Transverse colon (tissue), 4 donors: Measurements from ENCODE around the gene BASP1.

Experiments used
- POLR2A ChIP-seq: fragments of 450-650 bp; IDR thresholded peaks from one replicate; pipeline ENCODE4 v1.6.1; 2016; ENCODE audit warnings: antibody characterized with exemption, mild to moderate bottlenecking, moderate library complexity
- POLR2AphosphoS5 ChIP-seq, 3 donors: sonication (generic); formaldehyde crosslinking; IDR thresholded peaks; one replicate each; pipeline ENCODE4 v1.6.1; 2016; ENCODE audit warnings: antibody characterized with exemption in 3 of 3
- TF ChIP-seq, protein P1 (sequence below), 5 experiments: fragments of 200-600 bp in 3 of 5; fragments of 450-650 bp in 2 of 5; sonication (generic) in 3 of 5; IDR thresholded peaks; 1 replicate in 2 of 5; 2 replicates in 3 of 5; pipeline ENCODE4 v1.5.1; 2016 to 2017; ENCODE audit warnings: antibody characterized with exemption in 5 of 5, inconsistent platforms in 3 of 5, mild to moderate bottlenecking in 2 of 5, moderate library complexity in 1 of 5

DNA sequence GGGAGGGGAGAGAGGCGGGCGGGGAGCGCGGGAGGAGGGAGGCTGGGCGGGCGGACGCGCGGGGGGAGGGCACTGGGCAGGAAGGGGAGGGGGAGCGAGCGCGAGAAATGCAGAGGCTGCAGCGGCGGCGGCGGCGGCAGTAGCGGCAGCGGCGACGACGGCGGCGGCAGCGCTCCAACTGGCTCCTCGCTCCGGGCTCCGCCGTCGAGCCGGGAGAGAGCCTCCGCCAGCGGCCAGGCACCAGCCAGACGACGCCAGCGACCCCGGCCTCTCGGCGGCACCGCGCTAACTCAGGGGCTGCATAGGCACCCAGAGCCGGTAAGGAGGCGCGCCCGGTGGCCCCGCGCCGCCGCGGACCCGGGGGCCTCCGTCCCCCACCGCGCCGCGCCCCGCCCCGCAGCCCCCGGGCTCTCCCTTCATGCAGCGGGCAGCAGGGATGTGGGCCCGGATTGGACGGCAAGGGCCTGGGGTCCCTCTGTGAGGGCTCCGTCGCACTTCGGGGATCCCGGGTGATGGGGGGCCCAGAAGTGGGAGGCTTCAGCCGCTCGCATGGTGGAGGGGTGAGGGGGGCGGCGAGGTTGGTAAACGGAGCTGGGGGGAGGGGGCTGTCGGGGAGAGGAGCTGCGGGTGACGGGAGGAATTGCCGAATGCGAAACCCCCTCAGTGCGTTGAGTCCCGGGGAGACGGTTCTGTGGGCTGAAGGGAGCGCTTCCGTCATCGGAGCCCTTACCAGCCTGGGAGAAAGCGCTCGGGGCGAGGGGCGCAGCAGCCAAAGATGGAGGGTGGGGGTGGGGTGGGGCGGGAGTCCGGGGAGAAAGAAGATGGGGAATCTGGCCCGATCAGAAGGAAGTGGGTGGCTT lies at the start of gene BASP1:
- TF ChIP-seq, protein P1, sequence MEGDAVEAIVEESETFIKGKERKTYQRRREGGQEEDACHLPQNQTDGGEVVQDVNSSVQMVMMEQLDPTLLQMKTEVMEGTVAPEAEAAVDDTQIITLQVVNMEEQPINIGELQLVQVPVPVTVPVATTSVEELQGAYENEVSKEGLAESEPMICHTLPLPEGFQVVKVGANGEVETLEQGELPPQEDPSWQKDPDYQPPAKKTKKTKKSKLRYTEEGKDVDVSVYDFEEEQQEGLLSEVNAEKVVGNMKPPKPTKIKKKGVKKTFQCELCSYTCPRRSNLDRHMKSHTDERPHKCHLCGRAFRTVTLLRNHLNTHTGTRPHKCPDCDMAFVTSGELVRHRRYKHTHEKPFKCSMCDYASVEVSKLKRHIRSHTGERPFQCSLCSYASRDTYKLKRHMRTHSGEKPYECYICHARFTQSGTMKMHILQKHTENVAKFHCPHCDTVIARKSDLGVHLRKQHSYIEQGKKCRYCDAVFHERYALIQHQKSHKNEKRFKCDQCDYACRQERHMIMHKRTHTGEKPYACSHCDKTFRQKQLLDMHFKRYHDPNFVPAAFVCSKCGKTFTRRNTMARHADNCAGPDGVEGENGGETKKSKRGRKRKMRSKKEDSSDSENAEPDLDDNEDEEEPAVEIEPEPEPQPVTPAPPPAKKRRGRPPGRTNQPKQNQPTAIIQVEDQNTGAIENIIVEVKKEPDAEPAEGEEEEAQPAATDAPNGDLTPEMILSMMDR (IDR thresholded peaks at IDR 0.05), result no peak
- TF ChIP-seq POLR2A (peak; percentile 35), POLR2AphosphoS5 (IDR thresholded peaks at IDR 0.05) (peak in 2 of 3 donors; percentile 53 to 62)
